ENCODE results near the gene ARPC1B.
"Not testable (repeated sequence)": the region's sequence is repeated elsewhere in the genome, so short reads cannot be mapped to it uniquely, and the experiment has no call there.

ARPC1B gene

DNA sequence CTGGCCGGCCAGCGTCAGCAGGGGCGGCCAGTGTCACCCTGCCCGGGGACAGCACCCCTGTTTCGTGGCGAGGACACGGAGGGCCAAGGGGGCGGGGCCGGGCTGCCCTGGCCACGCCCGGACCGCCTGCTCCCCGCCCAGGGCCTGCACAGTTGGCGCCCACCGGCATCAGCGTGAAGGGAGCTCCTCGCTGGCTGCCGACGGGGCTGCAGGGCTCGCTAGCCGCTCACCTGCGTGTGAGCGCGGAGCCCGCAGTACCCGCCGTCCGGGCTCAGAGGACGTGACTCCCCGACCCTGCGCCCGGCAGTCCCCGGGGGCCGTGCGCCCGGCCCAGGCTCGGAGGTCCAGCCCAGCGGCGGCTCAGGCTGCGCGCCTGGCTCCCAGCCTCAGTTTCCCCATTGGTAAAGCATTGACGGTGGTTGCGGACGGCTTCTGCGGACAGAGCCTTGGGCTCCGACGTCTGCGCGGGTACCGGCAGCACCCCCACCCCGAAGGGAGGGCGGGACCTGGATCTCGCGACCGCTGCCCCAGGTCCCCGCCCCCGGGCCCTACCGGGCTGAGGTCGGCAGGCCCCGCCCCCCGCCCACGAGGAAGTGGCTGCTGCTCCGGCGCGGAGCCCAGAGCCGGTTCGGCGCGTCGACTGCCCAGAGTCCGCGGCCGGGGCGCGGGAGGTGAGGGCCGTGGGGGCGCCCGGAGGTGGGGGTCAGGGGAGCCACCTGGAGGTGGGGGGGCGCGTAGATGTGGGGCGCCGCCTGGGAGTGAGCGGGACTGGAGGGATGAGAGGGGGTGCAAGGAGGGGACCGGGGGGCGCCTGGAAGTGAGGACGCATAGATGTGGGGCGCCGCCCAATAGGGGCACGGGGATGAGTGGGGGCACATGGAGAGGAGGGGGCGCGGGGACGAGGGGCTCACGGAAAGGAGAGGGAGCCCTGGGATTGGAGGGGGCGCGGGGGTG, at the start of gene ARPC1B:
Gene ARPC1B (plus strand): TSS at position 620 of the 954 bp plus-strand sequence. CDS start 10,985 bp downstream, outside the sequence.
- peak in 1 of 2 donors; percentile 34 for DNase-seq

DNA sequence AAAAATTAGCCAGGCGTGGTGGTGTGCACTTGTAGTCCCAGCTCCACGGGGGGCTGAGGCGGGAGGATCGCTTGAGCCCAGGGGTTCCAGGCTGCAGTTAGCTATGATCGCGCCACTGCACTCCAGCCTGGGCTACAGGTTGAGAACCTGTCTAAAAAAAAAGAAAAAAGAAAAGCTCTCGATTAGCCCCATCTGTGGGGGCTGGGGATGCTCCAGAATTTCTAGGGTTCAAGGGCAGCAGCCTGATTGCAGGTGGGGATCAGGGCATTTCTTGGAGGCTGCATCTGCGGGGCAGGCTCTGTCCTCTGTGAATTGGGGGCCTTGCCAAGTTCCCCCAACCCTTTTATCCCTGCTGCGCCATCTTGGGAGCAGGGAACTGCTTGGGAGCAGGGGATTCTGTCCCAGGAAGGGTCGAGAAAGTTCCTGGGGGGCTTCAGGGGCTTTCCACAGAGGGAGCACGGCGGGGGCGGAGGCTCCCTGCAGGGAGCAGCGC, 49.5 kb upstream of the ARPC1B start:
- no peak for DNase-seq

DNA sequence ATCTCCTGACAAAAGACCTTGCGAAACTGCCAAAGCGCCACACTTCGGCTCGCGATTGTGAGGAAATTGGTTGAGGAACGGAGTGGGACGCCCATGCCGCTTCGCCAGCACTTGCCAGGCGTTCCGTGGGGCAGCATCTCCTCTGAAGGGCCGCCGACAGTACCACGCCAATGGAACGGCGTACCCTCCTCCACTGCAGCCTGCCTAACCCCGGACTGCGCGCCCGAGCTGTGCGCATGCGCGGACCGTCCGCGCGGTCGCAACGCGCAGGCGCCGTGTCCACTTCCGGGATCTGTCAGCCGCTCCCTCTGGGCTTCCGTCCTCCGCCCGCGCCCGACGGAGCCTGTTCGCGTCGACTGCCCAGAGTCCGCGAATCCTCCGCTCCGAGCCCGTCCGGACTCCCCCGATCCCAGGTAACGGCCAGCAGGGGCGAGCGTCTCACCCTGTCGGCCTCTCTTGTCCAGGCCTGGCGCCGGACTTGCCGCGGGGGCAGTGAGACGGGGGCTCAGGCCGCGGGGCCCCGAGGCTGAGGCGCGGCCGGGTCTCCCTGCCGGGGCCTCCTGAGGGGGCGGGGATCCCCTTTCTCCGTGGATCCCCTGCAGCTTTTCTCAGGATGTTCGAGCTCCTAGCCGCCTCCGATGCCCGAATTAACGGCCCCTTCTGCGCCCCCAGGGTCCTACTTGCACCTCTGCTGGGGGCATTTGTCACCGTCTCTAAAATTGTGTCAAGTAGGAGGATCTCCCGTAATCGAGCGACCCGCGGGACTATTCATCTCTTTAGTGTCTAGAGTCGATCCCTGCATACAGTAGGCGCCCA, 48.7 kb upstream of the ARPC1B start, which contains the start of gene ARPC1A:
Gene ARPC1A (plus strand): TSS at position 307 of the 816 bp plus-strand sequence. CDS start 7,456 bp downstream, outside the sequence.
- peak; percentile 78 to 83 for DNase-seq

DNA sequence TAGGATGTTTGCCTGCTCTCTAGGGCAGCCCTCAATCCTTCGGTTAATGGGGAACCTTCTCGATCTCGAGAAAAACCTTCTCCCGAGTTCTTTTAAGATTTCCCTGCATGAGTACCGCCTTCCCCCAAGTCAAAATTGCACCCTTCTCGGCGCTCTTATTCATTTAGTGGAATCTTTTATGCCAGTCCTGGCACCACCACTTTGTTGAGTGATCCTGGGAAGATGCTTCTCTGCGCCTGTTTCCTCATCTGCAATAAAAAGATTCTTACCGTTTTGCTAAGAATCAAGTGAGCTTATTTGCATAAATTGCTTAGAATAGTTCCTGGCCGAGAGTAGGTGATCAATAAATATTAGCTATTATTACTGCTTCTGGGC, 48.1 kb upstream of the ARPC1B start:
- DNase-seq: no peak

GRCh38 chr7:99330314-99330961, 44.1 kb upstream of the ARPC1B start:
- DNase-seq: not testable (repeated sequence)

DNA sequence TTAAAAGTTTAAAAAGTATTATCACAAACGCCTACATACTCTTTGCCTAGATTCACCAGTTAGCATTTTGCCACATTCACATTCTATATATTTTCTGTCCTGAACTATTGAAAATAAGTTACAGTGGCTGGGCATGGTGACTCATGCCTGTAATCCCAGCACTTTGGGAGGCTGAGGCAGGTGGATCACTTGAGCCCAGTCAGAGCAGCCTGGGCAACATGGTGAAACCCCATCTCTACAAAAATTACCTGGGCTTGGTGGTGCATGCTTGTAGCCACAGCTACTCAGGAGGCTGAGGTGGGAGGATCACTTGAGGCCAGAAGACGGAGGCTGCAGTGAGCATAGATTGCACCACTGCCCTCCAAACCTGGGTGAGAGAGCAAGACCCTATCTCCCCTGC, 43.5 kb upstream of the ARPC1B start:
- DNase-seq: no peak

DNA sequence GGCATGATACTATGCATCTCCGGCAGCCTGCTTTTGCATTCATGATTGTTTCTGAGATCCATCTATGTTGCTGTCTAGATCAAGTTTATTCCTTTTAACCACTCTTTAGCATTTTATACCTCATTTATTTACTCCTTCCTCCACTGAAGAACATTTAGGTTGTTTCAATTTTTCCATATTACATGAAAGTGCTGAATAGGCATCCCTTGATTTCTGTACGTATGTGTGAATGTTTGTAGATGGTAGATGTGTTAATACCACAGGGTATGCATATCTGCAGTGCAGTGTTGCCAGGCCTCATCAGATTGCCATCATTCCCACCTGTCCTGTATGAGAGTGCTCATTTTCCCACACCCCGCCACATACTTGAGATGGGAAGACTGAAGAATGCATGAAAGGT, 34.9 kb upstream of the ARPC1B start:
- no peak for DNase-seq

DNA sequence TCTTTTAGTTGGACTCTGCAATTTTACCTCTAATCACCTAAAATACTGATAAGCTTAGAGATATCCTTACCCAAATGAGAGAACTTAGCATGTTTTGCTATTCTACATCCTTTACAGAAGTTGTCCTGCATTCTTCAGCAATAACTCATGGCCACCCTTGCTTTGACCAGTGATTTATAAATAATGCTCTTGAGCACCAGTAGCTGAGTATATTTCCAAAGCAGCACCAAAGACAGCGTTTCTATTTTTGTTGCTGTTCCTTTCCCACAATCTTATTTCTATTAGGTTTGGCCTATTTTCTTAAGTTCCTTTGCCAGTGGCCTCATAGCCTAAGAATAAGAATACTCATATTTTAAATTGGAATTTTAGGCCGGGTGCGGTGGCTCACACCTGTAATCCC, 33.9 kb upstream of the ARPC1B start:
- no peak for DNase-seq

DNA sequence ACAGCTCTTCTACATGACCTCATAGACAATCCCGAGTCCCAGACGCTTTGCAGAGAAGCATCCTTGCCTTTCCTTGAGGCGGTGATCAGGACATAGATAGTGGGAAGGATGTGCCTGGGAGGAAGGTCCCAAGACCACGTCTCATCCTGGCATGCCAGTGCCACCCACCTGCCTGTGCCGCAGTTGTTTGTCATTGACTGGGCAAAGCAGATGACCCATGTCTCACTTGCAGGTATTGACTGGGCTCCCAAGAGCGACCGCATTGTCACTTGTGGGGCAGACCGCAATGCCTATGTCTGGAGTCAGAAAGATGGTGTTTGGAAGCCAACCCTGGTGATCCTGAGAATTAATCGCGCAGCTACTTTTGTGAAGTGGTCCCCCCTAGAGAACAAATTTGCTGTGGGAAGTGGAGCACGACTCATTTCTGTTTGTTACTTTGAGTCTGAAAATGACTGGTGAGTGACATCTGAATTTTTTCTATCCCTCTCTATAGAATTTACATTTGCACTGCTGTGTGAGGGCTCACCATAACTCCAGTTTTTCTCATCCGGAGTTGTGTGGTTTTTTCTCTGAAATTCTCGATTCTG, 30.4 kb upstream of the ARPC1B start:
- DNase-seq: no peak

DNA sequence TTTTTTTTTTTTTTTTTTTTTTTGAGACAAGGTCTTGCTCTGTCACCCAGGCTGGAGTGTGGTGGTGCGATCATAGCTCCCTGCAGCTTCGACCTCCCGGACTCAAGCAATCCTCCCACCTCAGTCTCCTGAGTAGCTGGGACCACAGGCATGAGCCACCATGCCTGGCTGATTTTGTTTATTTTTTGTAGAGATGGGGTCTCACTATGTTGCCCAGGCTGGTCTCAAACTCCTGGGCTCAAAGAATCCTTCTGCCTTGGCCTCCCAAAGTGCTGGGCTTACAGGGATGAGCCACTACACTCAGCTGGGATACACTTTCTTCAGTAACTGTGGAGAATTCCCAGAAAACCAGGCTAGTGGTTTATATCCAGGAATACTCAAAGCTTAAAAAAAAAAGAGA, 23.9 kb upstream of the ARPC1B start:
- DNase-seq: not testable (repeated sequence)

DNA sequence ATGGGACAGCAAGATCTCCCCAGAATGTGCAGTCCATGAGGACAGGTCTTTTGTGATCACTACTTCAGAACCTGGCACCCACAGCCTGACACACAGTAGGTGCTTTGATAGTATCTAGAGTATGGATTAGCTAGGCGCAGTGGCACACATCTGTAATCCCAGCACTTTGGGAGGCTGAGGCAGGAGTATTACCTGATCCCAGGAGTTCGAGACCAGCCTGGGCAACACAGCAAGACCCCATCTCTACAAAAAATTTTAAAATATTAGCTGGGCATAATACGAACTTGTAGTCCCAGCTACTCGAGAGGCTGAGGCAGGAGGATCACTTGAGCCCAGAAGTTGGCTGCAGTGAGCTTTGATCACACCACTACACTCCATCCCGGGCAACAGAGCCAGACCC, 22.3 kb upstream of the ARPC1B start:
- DNase-seq: no peak

- no peak for DNase-seq
Measured at GRCh38 chr7:99355098-99355497, 19.4 kb upstream of the ARPC1B start.

DNA sequence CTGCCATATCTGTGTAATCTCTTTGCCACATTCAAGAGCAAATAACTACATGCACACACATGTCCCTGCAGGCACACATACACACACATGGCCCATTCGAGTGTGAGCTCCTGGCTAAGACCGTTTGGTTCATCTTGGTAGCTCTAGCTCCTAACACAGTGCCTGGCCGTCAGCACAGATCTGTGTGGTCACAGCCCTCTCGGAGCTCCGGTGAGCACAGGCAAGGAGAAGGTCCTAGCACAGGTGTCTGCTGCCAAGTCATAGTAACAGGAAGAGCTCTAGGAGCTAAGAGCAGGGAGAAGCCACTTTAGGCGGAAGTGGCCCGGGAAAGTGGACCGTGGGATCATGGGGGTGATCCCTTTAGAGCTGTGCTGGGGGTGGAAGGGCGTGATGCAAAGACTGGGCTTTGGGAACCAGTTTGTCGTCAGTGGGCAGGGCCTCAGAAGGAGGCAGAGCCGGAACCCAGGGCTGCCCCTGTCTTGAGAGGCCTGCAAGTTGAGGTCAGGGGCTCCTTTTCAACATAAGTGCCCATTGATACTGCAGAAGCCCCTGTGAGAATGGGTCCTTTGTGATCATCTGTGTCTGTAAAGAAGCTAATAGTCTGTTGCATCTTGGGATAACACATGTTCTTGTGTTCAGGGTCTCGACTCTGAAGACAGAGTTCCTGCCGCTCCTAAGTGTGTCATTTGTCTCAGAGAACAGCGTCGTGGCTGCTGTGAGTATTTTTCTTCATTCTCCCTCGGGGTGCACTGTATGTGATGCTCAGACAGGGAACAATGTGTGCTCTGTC, 16.6 kb upstream of the ARPC1B start:
- peak; percentile 29 to 43 for DNase-seq

DNA sequence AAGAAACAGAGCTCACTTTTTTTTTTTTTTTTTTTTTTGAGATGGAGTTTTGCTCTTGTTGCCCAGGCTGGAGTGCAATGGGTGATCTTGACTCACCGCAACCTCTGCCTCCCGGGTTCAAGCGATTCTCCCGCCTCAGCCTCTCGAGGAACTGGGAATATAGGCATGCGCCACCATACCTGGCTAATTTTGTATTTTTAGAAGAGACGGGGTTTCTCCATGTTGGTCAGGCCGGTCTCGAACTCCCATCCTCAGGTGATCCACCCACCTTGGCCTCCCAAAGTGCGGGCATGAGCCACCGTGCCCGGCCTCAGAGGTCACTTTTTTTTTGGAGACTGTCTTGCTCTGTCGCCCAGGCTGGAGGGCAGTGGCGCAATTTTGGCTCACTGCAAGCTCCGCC, 16.0 kb upstream of the ARPC1B start:
- DNase-seq: not testable (repeated sequence)

DNA sequence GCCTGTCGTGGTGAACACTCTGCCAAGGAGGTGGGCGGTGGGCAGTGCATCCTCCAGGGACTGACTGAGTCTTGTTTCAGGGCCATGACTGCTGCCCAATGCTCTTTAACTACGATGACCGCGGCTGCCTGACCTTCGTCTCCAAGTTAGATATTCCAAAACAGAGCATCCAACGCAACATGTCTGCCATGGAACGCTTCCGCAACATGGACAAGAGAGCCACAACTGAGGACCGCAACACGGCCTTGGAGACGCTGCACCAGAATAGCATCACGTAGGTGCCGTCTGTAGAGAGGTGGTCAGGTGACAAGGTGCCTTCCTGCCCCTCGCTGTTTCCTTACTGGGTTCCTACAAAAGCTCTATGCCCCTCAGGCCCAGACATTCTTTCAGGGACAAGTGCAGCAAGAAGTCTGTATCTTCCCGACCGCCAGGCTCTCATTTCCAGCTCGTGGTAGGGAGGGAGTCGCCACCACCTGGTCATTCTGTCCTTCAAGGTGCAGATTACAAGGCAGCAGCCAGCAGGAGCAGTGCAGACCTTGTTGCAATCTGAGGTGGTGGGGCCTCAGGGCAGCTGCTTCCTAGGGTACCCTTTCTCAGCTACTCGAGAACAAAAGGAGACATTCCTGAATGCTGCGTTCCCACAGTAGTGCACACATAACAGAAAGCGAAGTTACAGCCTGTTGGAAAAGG, 14.9 kb upstream of the ARPC1B start:
- no peak for DNase-seq

DNA sequence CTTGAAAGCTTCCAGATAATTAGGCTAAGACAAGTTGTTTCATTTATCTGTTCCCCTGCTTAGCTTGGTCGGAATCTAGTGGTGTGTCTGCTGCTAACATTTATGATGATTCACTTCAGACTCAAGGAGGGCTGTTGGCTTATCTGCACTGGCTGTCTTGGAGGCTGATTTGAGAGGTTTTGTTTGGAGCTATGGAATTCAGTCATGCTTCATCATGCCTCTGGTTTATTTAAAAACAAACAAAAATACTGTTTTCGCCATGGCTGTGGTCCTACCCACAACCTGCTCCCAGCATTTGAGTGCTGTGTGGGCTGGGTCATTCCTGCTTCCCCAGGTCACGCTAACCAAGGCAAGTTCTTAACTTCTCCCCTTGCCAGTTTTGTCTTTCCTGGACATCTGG, 11.7 kb upstream of the ARPC1B start:
- DNase-seq: no peak

- no peak for DNase-seq
Measured at GRCh38 chr7:99363286-99363685, 11.2 kb upstream of the ARPC1B start.

- DNase-seq: no peak
Measured at GRCh38 chr7:99365318-99366141, 9.0 kb upstream of the ARPC1B start.

DNA sequence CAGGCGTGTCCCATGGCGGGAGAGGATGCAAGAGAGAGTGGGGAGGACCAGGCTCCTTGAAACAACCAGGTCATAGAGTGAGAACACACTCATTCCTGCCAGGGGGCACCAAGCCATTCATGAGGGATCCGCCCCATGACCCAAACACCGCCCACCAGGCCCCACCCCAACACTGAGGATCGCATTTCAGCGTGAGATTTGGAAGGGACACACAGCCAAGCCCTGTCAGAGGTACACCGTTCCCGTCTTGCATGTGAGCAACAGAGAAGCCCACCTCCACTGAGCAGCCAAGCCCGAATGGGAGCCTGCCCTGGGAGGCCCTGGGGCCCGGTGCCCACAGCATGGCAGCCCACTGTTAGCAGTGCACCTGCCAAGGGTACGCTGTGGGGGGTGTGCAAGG, 7.9 kb upstream of the ARPC1B start:
- DNase-seq: no peak

DNA sequence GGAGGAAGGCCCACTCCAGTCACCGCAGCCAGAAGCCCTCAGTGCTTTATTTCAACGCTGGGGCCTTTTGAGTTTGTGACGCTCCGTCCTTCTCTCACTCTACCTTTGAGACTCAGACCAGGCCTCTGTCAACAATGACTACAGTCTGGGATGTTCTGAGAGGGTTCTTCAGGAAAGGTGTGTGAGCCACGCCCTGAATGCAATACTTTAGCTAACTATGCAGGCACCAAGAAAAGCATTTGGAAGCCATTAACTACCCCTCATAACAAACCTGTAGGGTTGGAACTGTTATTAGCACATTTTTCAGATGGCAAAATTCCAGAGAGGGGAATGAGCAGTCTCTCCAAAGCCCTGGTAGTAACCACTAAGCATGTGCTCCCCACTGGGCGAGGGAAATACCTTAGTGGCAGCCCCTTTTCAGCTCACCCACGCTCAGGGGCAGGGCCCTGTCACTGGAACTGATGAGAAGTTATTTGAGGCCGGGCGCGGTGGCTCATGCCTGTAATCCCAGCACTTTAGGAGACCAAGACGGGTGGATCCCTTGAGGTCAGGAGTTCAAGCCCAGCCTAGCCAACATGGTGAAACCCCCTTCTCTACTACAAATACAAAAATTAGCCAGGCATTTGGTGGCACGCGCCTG, 5.7 kb upstream of the ARPC1B start:
- DNase-seq: no peak
